ENCODE measurements around the gene FAM209A. TPM values are rescaled to one million over a fixed set of nuclear protein-coding genes. Genes with fewer than 3 reads are reported as not detected.
"Not testable (repeated sequence)": the region's sequence is repeated elsewhere in the genome, so short reads cannot be mapped to it uniquely, and the experiment has no call there.

FAM209A gene
- 1 to 10 TPM; 7.5 to 7.9 TPM for total RNA-seq
- polyA plus RNA-seq = under 1 TPM in 2 of 3 donors, not detected in 1; 0.31 to 0.42 TPM
- total RNA-seq = 0.39 to 2.5 (median 1.7) reads per million in 6 experiments

GRCh38 chr20:56524444-56524843, at the start of gene FAM209A:
Gene FAM209A, plus strand, starts transcription at chr20:56524744. Its CDS starts 65 bp downstream, at chr20:56524809.
- H3K4me3 Mint-ChIP-seq, POLR2A ChIA-PET, DNase-seq, H3K27me3 Mint-ChIP-seq, ATAC-seq: not testable (repeated sequence)
- Mint-ChIP-seq H3K4me1 (peaks cover 5 to 14% (median 7%) of the 10 kb centered on the region in 4 donors), H3K36me3 (peaks cover 14 to 26% (median 26%) of the 10 kb centered on the region in 3 donors), H3K27ac (peak within 1 kb of the TSS in 2 of 10 donors; percentile 8 to 59), H3K9me3 (peaks cover 0 to 36% (median 15%) of the 10 kb centered on the region in 9 donors)

GRCh38 chr20:56483970-56484369, 40.6 kb upstream of the FAM209A start:
- Mint-ChIP-seq H3K27me3 (no peaks in the 10 kb centered on the region), H3K4me1 (peaks cover 30 to 58% (median 42%) of the 10 kb centered on the region in 4 donors), H3K27ac (peak overlapping the region; percentile 82 to 94 (median 90)), H3K4me3 (peak overlapping the region; percentile 63 to 88 (median 76)), H3K36me3 (peaks cover 18 to 94% (median 28%) of the 10 kb centered on the region in 3 donors), H3K9me3 (no peaks in the 10 kb centered on the region)
- ATAC-seq = peak; percentile 63 to 80
- POLR2A ChIA-PET = interaction anchor here (0.7 kb wide), 1 partner anchor 24 kb away, joined by 3 read pairs; no protein-coding TSS in a partner anchor
- peak in 3 of 10 donors; percentile 3 to 38 (median 26) for DNase-seq

GRCh38 chr20:56487216-56487615, 37.3 kb upstream of the FAM209A start:
- H3K36me3 Mint-ChIP-seq = peaks cover 11 to 91% (median 22%) of the 10 kb centered on the region in 3 donors

GRCh38 chr20:56488566-56488965, 36.0 kb upstream of the FAM209A start:
- DNase-seq (no peak), ATAC-seq (no peak)
- Mint-ChIP-seq H3K4me1 (peaks cover 18 to 37% (median 23%) of the 10 kb centered on the region in 4 donors), H3K36me3 (peaks cover 11 to 92% (median 22%) of the 10 kb centered on the region in 3 donors), H3K4me3 (no peak overlapping the region), H3K27me3 (no peaks in the 10 kb centered on the region), H3K9me3 (no peaks in the 10 kb centered on the region), H3K27ac (peak overlapping the region in 3 of 10 donors; percentile 24 to 81 (median 38))
- POLR2A ChIA-PET = no interaction called here

More at GRCh38 chr20:56487216-56487615, 37.3 kb upstream of the FAM209A start:
- ATAC-seq (no peak), DNase-seq (no peak)
- H3K27me3 Mint-ChIP-seq = no peaks in the 10 kb centered on the region
- peak overlapping the region in 2 of 10 donors; percentile 56 to 81 for H3K27ac Mint-ChIP-seq
- H3K4me3 Mint-ChIP-seq = no peak overlapping the region
- peaks cover 28 to 47% (median 32%) of the 10 kb centered on the region in 4 donors for H3K4me1 Mint-ChIP-seq
- H3K9me3 Mint-ChIP-seq = no peaks in the 10 kb centered on the region
- POLR2A ChIA-PET = no interaction called here

- POLR2A ChIA-PET = no interaction called here
- DNase-seq (no peak), ATAC-seq (no peak)
- peaks cover 16 to 43% (median 24%) of the 10 kb centered on the region in 3 donors for H3K36me3 Mint-ChIP-seq
- H3K4me3 Mint-ChIP-seq = no peak overlapping the region
- H3K27me3 Mint-ChIP-seq = no peaks in the 10 kb centered on the region
- H3K27ac Mint-ChIP-seq = no peak overlapping the region
- H3K9me3 Mint-ChIP-seq = peaks cover 0 to 9% (median 0%) of the 10 kb centered on the region in 9 donors
- peaks cover 0 to 18% (median 8%) of the 10 kb centered on the region in 4 donors for H3K4me1 Mint-ChIP-seq
Observed at GRCh38 chr20:56501116-56501515, 23.4 kb upstream of the FAM209A start.

- DNase-seq (no peak), ATAC-seq (no peak)
- Mint-ChIP-seq H3K27ac (peak overlapping the region in 4 of 10 donors; percentile 25 to 53 (median 49)), H3K4me3 (no peak overlapping the region), H3K9me3 (no peaks in the 10 kb centered on the region), H3K27me3 (no peaks in the 10 kb centered on the region), H3K4me1 (peaks cover 1 to 16% (median 8%) of the 10 kb centered on the region in 4 donors), H3K36me3 (peaks cover 0 to 29% (median 4%) of the 10 kb centered on the region in 3 donors)
- POLR2A ChIA-PET = no interaction called here
Observed at GRCh38 chr20:56503916-56504315, 20.6 kb upstream of the FAM209A start.

- H3K27me3 Mint-ChIP-seq = no peaks in the 10 kb centered on the region
- H3K9me3 Mint-ChIP-seq = no peaks in the 10 kb centered on the region
- peaks cover 0 to 32% (median 4%) of the 10 kb centered on the region in 3 donors for H3K36me3 Mint-ChIP-seq
- H3K4me3 Mint-ChIP-seq = no peak overlapping the region
- peak overlapping the region in 5 of 10 donors; percentile 25 to 77 (median 53) for H3K27ac Mint-ChIP-seq
- peak in 5 of 10 donors; percentile 4 to 23 (median 17) for DNase-seq
- POLR2A ChIA-PET = no interaction called here
- H3K4me1 Mint-ChIP-seq = peaks cover 1 to 16% (median 8%) of the 10 kb centered on the region in 4 donors
- peak; percentile 50 to 59 for ATAC-seq
Observed at GRCh38 chr20:56504373-56505005, 20.1 kb upstream of the FAM209A start.

- DNase-seq = no peak
- peaks cover 1 to 14% (median 8%) of the 10 kb centered on the region in 4 donors for H3K4me1 Mint-ChIP-seq
- no peak overlapping the region for H3K4me3 Mint-ChIP-seq
- H3K27me3 Mint-ChIP-seq = no peaks in the 10 kb centered on the region
- H3K27ac Mint-ChIP-seq = no peak overlapping the region
- no peak for ATAC-seq
- H3K36me3 Mint-ChIP-seq = peaks cover 0 to 24% (median 4%) of the 10 kb centered on the region in 3 donors
- H3K9me3 Mint-ChIP-seq = no peaks in the 10 kb centered on the region
- POLR2A ChIA-PET = no interaction called here
Observed at GRCh38 chr20:56506103-56506502, 18.4 kb upstream of the FAM209A start.

- POLR2A ChIA-PET = interaction anchor here (0.6 kb wide), 1 partner anchor 56 kb away, joined by 3 read pairs; no protein-coding TSS in a partner anchor
- Mint-ChIP-seq H3K4me3 (no peak overlapping the region), H3K27ac (peak overlapping the region in 1 of 10 donors; percentile 25)
Observed at GRCh38 chr20:56511926-56512325, 12.6 kb upstream of the FAM209A start.

GRCh38 chr20:56513161-56514150, 11.1 kb upstream of the FAM209A start:
- H3K36me3 Mint-ChIP-seq = peaks cover 5 to 72% (median 28%) of the 10 kb centered on the region in 3 donors
- ATAC-seq = no peak
- H3K4me1 Mint-ChIP-seq = no peaks in the 10 kb centered on the region
- POLR2A ChIA-PET = no interaction called here
- H3K9me3 Mint-ChIP-seq = peaks cover 0 to 5% (median 0%) of the 10 kb centered on the region in 9 donors
- peak overlapping the region in 2 of 10 donors; percentile 22 to 57 for H3K27ac Mint-ChIP-seq
- H3K4me3 Mint-ChIP-seq = no peak overlapping the region
- DNase-seq = no peak
- H3K27me3 Mint-ChIP-seq = no peaks in the 10 kb centered on the region

More at GRCh38 chr20:56511926-56512325, 12.6 kb upstream of the FAM209A start:
- H3K4me1 Mint-ChIP-seq = peaks cover 0 to 1% (median under 1%) of the 10 kb centered on the region in 4 donors
- no peaks in the 10 kb centered on the region for H3K27me3 Mint-ChIP-seq
- no peak for ATAC-seq
- H3K36me3 Mint-ChIP-seq = peaks cover 0 to 60% (median 12%) of the 10 kb centered on the region in 3 donors
- DNase-seq = no peak
- H3K9me3 Mint-ChIP-seq = no peaks in the 10 kb centered on the region

- no peak for DNase-seq
- no peak overlapping the region for H3K4me3 Mint-ChIP-seq
- POLR2A ChIA-PET = no interaction called here
- peaks cover 25 to 94% (median 59%) of the 10 kb centered on the region in 3 donors for H3K36me3 Mint-ChIP-seq
- no peaks in the 10 kb centered on the region for H3K4me1 Mint-ChIP-seq
- ATAC-seq = no peak
- no peaks in the 10 kb centered on the region for H3K27me3 Mint-ChIP-seq
- H3K27ac Mint-ChIP-seq = peak overlapping the region in 1 of 10 donors; percentile 40
- H3K9me3 Mint-ChIP-seq = peaks cover 0 to 35% (median 16%) of the 10 kb centered on the region in 9 donors
Observed at GRCh38 chr20:56516631-56517030, 7.9 kb upstream of the FAM209A start.

- POLR2A ChIA-PET = no interaction called here
- Mint-ChIP-seq H3K4me1 (no peaks in the 10 kb centered on the region), H3K9me3 (peaks cover 0 to 40% (median 19%) of the 10 kb centered on the region in 9 donors), H3K4me3 (no peak overlapping the region), H3K27me3 (no peaks in the 10 kb centered on the region), H3K27ac (peak overlapping the region in 1 of 10 donors; percentile 24), H3K36me3 (peaks cover 27 to 95% (median 64%) of the 10 kb centered on the region in 3 donors)
- DNase-seq = no peak
- no peak for ATAC-seq
Observed at GRCh38 chr20:56517211-56517610, 7.3 kb upstream of the FAM209A start.
